Stromal cell of bone marrow (primary cell): ENCODE measurements around the gene SCIMP.
"Not testable (repeated sequence)": the region's sequence is repeated elsewhere in the genome, so short reads cannot be mapped to it uniquely, and the experiment has no call there.

Source experiments
- DNase-seq: peaks from one replicate; pipeline ENCODE4 v3.0.0-alpha.2; 2012; ENCODE audit warnings: low read depth

The SCIMP gene

DNA sequence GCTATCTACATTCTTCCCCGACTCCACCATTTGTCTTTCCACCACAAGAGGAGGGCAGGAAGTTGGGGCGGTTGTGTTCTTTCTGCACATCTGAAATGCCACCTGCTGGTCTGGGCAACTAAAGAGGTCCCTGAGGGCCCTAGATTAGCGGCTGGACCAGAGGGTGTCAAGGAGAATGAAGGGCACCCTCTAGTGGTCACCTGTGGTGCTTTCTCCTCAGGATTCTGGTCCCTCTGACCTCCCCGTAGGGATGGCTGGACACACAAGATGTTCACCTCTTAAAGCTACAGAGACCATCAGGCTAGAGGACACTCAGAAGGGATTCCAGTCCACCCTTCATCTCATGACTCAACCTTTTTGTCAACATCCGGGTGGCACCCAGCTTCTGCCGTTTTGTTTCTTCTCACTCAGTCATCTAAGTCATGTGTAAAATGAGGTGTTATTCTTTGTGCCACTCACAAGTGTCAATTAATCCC, 2.9 kb upstream of the SCIMP start:
- peak; percentile 36 for DNase-seq

DNA sequence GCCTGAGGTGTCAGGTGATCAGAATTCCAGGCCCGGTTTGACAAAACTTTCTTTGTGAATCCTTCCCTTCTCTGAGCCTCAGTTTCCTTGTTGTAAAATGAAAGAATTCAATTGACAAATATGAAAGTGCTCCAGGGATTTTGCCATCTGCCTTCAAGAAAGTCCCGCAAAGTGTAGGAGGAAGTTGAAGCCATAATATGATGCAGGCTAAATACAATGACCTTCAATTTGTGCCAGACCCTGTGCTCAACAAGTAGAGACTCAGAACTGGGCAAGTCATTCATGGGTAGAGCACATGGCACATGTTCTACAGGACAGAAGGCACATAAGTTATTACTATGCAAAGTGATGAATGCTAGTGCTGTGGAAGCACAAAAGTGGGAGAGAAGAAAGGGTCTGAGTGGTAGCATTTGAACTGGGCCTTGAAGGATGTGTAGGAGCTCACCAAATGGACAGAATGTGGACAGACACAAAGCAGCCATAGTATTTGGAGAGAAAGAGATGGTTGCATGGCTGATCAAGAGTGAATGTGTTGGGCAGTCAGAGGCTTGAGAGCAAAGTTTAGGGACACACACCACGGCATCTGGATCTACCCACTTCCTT, 2.4 kb upstream of the SCIMP start:
- DNase-seq, result no peak

DNA sequence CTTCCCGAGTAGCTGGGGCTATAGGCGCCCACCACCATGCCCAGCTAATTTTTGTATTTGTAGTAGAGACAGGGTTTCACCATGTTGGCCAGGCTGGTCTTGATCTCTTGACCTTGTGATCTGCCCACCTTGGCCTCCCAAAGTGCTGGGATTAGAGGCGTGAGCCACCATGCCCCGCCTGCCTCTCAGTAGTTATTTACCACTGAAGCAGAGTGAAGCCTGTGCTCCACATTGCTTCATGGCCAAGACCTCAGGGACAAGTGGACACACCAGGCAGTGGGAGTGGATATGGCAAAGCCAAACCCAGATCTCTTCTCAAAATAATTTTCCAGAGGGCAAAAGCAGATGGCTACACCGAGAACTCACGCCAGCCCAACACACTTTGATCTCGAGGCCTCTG, 1.2 kb downstream of the SCIMP start:
- not testable (repeated sequence) for DNase-seq

DNA sequence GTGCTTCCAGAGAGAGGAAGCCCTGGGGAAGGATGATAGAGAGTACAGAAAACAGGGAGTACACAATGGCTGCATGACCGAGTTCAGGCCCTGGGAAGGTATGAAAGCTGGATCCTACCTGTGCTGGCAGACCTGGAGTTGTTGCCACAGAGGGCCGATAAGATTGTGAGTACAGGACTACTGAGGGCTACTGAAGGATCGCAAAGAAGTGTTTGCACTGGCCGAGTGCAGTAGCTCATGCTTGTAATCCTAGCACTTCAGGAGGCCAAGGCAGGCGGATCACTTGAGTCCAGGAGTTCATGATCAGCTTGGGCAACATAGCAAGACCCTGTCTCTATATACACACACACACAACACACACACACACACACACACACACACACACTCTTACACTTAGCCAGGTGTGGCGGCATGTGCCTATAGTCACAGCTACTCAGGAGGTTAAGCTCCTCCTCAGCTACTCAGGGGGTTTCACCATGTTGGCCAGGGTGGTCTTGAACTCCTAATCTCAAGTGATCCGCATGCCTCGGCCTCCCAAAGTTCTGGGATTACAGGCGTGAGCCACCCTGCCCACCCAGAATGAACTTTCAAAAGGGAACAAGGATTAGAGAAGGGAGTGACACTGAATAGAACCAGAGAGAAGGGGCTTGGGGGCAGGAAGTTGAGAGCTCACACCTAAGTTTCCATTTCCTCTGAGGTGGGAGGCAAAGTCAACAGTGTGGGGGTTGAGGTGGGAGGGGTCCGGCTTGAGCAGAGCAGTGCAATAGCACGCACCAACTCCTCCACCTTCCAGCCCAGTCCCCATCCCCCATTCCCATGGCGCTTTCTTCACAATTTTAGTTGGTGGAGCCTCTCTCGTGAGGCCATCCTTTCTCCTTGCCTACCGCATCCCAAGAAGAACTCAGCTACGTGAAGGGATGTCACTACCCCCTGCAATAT, 7.5 kb downstream of the SCIMP start:
- DNase-seq, result no peak

DNA sequence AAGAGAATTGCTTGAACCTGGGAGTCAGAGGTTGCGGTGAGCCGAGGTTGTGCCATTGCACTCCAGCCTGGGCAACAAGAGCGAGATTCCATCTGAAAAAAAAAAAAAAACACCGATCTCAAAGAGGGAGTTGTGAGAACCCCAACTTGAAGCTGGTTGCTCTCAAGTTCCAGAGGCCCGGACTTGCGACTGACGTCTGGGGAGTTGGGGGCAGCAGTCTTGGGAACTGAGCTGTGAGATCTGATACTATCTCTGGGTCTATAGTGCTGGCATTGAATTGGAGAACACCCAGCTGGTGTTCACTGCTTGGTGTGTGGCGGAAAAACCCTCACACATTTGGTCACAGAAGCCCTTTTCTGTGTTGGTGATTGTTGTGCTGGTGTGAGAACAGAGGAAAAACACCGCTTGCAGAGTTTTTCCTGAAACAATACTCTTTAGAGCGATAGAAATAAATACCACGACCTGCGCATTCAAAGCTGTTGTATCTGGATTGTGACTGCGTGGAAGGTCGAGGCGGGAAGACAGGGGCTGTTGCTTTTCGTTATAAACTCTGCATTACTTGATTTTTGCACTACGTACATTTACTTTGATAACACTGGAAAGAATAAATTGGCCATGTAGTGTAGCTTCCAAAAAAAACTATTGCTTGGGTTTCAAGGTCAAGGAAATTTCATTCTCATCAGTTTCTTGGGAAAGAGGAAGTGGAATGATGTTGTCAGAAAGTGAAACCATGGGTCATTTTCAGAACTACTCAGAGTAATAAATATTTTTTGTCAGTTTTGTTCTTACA, 8.8 kb downstream of the SCIMP start:
- no peak for DNase-seq

DNA sequence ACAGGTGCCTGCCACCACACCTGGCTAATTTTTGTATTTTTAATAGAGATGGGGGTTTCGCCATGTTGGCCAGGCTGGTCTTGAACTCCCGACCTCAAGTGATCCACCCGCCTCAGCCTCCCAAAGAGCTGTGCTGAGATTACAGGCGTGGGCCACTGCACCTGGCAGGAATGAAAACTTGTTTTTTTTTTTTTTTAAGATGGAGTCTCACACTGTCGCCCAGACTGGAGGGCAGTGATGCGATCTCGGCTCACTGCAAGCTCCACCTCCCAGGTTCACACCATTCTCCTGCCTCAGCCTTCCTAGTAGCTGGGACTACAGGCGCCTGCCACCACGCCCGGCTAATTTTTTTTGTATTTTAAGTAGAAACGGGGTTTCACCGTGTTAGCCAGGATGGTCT, 12.7 kb downstream of the SCIMP start:
- not testable (repeated sequence) for DNase-seq

DNA sequence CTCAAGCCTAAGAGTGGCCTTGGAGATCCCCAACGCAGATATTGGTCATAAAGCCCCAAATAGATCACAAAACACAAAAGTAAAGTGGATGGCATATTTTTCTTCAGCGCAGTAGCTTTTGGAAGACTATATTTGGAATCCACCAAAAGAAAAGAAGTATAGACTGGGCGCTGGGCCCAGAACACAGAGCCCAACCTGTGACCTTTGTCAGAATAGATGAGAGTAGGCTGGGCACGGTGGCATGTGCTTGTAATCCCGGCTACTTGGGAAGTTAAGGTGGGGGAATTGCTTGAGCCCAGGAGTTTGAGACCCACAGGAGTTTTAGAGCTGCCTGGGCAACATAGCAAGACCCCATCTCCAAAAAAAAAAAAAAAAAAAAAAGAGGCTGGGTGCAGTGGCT, 14.6 kb downstream of the SCIMP start:
- no peak for DNase-seq

DNA sequence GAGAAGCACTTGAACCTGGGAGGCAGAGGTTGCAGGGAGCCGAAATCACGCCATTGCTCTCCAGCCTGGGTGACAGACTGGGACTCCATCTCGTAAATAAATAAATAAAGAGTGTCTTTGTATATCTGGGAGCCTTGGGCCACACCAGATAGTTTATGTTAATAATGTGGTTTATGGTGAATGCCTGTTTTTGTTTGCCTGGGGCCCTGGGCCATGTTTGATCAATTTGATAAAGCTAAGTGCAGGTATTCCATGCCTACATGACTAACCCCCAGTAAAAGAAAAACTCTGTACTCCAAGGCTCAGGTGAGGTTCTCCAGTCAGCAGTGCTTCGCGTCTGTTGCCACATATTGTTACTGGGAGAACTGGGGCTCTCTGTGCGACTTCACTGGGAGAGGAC, 15.1 kb downstream of the SCIMP start:
- no peak for DNase-seq

DNA sequence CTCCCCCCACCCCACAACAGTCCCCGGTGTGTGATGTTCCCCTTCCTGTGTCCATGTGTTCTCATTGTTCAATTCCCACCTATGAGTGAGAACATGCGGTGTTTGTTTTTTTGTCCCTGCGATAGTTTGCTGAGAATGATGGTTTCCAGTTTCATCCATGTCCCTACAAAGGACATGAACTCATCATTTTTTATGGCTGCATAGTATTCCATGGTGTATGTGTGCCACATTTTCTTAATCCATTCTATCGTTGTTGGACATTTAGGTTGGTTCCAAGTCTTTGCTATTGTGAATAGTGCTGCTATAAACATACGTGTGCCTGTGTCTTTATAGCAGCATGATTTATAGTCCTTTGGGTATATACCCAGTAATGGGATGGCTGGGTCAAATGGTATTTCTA, 17.1 kb downstream of the SCIMP start:
- DNase-seq, result not testable (repeated sequence)

DNA sequence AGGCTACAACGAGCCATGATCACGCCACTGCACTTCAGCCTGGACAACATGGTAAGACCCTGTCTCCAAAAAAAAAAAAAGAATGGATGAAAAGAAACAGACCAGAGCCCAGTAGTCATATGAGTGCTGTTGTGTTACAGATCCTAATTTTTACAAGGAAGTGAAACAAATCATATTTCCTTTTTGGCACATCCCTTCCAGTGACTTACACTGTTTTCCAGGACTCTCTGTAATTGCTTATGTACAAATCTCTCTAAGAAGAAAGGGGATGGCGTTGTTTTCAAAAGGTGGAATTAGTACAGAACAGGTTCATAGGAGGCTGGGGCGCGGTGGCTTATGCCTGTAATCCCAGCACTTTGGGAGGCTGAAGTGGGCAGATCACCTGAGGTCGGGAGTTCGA, 23.2 kb downstream of the SCIMP start:
- no peak for DNase-seq

DNA sequence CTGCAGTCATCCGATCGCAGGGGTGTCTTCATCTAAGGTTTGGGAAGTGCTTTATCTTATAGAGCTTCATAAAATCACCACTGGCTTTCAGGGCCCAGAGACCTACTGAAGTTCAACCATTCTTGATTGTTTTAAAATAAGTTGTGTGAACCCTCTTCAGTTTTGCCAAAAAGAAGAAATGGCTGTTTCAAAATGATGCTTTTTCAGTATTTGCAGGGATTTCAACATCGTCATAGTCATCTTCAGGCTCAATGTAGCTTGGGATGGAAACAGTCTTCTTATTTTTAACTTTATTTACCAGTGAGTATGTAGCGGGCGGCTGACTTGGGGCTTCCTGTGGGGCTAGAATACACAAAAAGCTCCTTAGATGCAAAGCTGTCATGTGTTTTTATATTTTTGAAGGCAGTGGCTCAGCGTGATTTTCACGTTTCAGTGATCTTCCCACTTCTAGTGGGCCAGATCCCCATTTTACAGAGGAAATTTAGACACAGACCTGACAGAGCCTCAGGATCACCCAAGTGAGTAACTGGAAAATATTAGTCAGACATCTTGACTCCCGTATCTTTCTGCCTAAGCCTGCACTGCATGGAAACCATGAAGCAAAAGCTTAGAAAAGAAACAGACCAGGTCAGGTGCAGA, 23.9 kb downstream of the SCIMP start:
- DNase-seq, result no peak

DNA sequence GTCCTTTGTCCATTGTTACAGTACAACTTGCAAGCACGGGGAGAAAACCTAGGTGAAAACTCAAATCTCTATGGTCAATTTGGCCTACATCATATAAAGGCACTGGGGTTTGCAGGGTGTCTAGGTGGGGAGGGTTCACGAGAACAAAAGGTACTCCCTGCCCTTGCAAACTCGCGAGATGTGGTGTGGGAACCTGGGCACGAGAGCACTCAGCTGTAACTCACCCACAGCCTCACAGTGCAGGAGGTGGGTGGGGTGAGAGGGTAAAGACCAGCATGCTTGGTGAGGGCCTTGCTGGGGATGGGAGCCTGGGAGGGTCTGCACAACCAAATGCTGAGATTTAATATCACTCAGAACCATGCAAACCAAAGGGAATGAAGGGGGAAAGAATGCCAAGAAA, 24.6 kb downstream of the SCIMP start:
- no peak for DNase-seq

DNA sequence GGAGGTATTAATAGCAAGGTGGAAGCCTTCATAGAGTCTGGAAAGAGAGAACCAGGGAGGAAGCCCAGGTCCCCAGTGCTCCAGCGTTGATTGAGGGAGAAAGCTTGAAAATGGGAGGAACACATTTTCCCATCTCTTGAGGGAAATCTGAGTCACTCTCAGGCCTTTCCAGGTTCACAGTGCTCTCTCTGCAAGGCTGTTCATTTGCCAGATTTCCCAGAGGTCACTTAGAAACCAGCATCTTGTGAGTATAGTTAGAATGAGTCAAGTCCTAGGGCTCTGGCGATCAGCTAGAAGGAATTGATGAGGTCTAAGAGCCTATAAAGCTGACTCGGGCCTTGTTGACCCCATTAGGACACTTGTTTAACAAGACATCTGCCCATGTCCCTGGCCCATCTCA, 25.3 kb downstream of the SCIMP start:
- DNase-seq, result peak; percentile 93

DNA sequence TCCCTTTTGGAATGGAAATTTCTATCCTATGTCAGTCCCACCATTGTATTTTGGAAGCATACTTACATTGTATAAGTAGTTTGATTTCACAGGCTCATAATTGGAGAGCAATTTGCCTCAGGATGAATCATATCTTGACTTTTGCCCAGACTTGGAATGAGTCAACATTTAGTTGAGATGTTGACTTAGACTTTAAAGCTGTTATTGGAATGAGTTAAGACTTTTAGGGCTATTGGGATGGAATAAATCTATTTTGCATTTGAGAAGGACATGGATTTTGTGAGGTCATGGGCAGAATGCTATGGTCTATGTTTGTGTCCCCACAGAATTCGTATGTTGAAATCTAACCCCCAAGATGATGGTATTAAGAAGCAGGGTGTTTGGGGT, 30.8 kb downstream of the SCIMP start:
- DNase-seq, result peak; percentile 86

DNA sequence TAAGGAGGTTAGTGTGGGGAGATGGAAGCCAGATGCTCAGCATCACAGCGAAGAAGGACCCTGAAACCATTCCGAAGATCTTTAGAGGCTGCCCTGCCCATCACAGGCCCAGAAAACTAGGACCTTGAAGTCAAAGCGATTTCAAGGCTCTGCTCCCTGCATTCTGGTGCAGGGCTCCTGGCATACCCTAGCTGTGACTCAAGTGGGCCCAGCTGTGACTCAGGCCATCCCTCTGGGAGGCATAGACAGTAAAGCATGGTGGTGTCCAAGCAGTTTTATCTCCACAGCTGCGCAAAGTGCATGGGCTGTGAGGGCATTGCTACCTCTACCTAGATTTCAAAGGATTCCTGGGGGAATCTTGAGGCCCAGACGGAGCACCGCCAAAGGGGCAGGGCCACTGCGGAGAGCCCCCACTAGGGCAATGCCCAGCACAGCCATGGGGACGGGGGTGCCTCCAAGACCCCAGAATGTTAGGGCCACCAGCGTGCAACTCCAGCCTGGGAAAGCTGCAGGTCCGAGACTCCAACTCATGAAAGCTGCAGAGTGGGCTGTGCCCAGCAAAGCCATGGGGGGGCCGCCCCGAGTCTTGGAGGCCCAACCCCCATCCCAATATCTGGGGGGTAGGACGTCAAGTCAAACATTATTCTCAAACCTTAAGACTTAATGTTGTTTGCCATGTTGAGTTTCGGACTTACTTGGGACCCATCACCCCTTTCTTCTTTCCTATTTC, 31.3 kb downstream of the SCIMP start:
- DNase-seq, result peak; percentile 41

DNA sequence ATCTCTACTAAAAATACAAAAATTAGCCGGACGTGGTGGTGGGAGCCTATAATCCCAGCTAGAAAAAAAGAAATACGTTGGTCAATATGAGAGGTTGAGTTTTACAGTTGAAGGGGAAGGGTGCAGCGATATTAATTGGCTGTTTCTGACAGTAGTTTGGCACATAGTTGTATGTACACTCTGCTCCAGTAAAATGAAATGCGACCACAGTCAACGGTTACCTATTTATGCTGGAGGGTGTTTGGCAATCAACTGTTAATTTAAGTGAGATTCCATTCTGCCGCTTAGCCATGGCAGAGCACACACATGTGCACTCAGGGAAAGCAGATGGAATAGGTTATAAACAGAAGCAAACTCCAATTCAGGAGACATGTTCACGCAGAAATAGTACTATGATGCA, 33.6 kb downstream of the SCIMP start:
- DNase-seq, result no peak

DNA sequence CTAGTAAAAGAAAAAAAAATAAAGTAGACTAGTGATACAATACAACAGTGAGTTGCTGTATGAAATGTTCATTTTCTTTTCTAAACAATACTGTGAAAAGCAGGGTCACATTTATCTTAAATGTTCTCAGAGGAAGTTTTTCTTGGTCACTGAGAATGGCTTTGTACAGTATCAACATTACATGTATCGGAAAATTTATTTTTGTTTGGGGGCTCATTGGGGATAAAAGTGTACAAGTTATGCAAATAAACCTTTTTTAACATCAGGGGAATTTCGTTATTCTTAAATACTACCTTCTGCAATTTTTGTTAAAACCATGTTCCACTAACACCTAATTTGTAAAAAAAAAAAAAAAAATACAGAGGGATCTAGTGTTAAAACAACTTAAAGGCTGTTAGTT, 34.3 kb downstream of the SCIMP start:
- DNase-seq, result no peak

DNA sequence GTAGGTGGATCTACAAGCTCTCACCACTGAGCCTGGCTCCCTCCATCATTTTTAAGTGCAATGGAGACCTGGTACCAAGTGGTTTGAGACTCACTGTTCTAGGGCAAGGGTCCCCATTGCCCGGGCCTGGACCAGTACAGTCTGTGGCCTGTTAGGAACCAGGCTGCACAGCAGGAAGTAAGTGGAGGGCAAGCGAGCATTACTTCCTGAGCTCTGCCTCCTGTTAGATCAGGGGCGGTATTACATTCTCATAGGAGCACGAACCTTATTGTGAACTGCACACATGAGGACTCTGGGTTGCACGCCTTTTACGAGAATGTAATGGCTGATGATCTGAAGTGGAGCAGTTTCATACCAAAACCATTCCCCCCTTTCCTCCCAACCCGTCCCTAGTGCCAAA, 36.2 kb downstream of the SCIMP start:
- no peak for DNase-seq

DNA sequence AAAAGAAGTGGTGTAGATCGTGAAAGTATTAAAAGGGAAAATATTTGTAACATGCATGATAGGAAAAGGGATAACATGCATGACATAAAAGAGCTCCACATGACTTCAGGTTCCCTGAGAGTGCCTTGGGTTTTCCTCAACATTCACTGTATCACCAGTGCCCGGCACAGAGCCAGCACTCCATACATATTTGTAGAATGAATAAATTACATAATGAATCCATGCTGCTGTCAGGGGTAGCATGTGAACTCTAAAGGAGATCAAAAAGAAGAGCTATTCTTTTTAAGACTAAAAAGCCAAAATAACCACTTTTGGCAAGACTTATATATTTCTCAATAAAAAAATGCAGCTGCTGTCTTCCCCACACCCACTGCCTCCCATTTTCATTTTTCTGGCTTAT, 40.3 kb downstream of the SCIMP start:
- no peak for DNase-seq

DNA sequence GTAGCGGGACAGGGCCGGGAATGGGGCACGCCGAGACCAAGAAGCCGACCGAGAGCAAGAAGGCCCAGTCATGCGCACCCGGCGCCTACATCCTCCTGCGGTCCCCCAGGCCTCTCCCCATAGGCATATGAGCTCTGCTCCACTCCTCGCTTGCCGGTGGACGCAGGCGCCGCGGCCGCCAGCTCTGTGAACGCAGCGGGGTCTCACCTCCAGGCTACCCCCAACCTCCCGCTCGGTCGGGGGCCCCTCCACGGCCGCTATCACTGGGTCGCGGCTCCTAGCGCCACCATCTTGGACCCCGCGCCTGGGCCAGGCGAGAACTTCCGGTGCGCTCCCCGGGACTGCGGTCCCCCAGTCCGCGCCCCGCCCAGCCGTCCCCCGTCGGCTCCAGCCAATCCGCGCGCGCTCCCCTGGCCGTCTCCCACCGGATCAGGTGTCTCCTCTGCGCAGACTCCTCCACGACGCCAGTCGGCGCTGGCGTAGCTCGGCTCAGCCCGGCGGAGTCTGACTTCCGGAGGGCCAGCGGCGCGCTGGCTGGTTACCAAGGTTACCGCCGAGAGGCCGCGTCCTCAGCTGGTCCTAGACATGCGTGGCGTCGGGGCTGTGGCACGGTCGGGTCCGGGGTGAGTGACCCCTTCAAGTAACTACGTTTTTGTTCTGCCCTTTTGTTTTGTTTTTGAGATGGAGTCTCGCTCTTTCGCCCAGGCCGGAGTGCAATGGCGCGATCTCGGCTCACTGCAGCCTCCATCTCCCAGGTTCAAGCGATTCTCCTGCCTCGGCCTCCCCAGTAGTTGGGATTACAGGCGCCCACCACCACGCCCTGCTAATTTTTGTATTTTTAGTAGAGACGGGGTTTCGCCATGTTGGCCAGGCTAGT, 42.9 kb downstream of the SCIMP start, which contains the start of gene ZNF594:
TSS of gene ZNF594 (minus strand) at position 328 of the 877 bp plus-strand sequence. CDS start 7,612 bp downstream, outside the sequence.
- DNase-seq, result peak; percentile 92
